Measurements from ENCODE around the gene GRIN1. TPM values are rescaled to one million over a fixed set of nuclear protein-coding genes. Genes with fewer than 3 reads are reported as not detected.
A peak's percentile ranks its signal among the peaks of the same experiment; 100 is the strongest.

Gene GRIN1
- total and polyA plus RNA-seq, 2 donors (not counting 1 experiment from before 2014, with no cell fraction given), result 0.04 TPM; not detected in 1

DNA sequence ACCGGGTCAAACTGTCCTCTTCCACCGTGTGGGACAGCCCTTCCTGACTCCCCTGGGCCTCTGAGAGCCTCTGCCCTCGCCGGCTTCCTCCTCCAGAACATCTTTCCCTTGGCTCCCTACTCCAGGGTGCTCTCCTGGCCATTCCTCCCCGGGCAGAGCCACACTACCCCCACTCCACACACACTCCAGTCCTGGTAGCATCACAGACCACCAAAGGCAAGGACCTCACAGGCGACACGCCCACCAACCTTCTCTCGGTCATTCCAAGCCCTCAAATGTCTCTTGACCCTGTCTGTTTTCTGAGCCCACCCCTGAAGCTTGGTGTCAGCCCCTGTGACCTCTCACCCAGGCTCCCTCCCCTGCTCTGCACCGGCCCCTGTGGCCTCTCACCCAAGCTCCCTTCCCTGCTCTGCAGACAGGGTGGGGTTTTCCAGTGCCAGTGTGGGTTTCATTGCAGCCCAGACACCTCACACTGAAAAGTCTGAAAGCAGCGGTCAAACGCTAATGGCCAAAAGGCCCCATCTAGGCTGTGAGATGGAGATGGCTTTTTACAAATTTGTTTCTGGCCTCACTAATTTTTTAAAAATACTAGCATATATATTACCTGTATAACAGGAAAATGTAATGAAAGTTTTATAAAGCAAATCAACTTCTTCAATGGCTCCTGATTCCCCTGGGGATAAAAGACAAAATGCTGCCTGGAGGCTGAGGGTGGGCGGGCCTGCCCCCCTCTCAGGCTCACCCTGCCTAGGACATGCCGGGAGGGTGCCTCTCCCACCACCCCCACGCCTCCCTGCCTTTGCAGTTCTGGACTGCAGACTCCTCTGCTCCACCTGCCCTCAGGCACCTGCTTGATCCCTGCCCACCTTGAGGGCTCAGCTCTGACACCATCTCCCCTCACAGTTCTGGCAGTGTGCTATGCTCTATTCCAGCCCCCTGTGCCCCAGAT lies 20.4 kb downstream of the GRIN1 start:
- no peak overlapping the region for H3K4me3 ChIP-seq (ENCODE audit: control extremely low read depth in 1 of 5, extremely low read depth in 1 of 5, insufficient read depth in 1 of 5, low read depth in 2 of 5, low read length in 4 of 5)
- DNase-seq (no peak), ATAC-seq (ENCODE audit: low read depth) (no peak)
- ChIA-PET POLR2A (no interaction called here), CTCF (no interaction called here)
- peaks cover 0 to 33% (median 0%) of the 10 kb centered on the region in 3 donors for H3K9me3 ChIP-seq (ENCODE audit: control extremely low read depth in 1 of 3, control insufficient read depth in 2 of 3, insufficient read depth in 1 of 3, low read length in 2 of 3)
- Mint-ChIP-seq H3K27ac (peak overlapping the region; percentile 11), H3K4me1 (peaks cover 29% of the 10 kb centered on the region), H3K9me3 (ENCODE audit: insufficient read depth) (no peaks in the 10 kb centered on the region), H3K4me3 (peak overlapping the region; percentile 7), H3K27me3 (peaks cover 47% of the 10 kb centered on the region)
- no peaks in the 10 kb centered on the region for H3K36me3 ChIP-seq (replicated peaks in 1 of 2; ENCODE audit: control extremely low read depth in 1 of 2, control insufficient read depth in 1 of 2, extremely low read depth in 1 of 2, insufficient read depth in 2 of 2, low read length in 1 of 2)
- H3K4me2 ChIP-seq (replicated peaks; ENCODE audit: low read depth, low read length, poor library complexity, severe bottlenecking), result no peak overlapping the region
- no peaks in the 10 kb centered on the region for H3K79me2 ChIP-seq (ENCODE audit: control insufficient read depth, insufficient read depth, low read length)
- no peak for TF ChIP-seq CTCF (IDR thresholded peaks at IDR 0.05)
- 46% methylated on average over 12 of the region's 14 CpGs for WGBS (ENCODE audit: insufficient coverage)
- H3K27me3 ChIP-seq (replicated peaks in 1 of 4; ENCODE audit: control extremely low read depth in 1 of 4, control insufficient read depth in 3 of 4, insufficient read depth in 4 of 4, low read length in 3 of 4), result peaks cover 0 to 81% (median 25%) of the 10 kb centered on the region in 4 experiments
- peaks cover 22 to 34% of the 10 kb centered on the region in 2 donors for H3K4me1 ChIP-seq (ENCODE audit: control insufficient read depth in 2 of 2, insufficient read depth in 2 of 2, low read length in 2 of 2)
- no peak overlapping the region for H3K27ac ChIP-seq (ENCODE audit: low read length in 2 of 2)
- no peaks in the 10 kb centered on the region for H4K20me1 ChIP-seq (ENCODE audit: control insufficient read depth, insufficient read depth, low read length, poor library complexity, severe bottlenecking)
- intact Hi-C loops (cut with micrococcal nuclease), result loop anchor here (5.0 kb wide), 1 partner anchor 37 kb away; no protein-coding TSS in a partner anchor
- H3K9ac ChIP-seq (ENCODE audit: low read length), result no peak overlapping the region
- no peak overlapping the region for H2AFZ ChIP-seq (ENCODE audit: insufficient read depth, low read depth, low read length, poor library complexity, severe bottlenecking)

GRCh38 chr9:137160054-137160425 lies 21.1 kb downstream of the GRIN1 start:
- Histone ChIP-seq H3K27me3 (replicated peaks in 1 of 4; ENCODE audit: control extremely low read depth in 1 of 4, control insufficient read depth in 3 of 4, insufficient read depth in 4 of 4, low read length in 3 of 4) (peaks cover 0 to 87% (median 26%) of the 10 kb centered on the region in 4 experiments), H3K4me2 (replicated peaks; ENCODE audit: low read depth, low read length, poor library complexity, severe bottlenecking) (no peak overlapping the region), H4K20me1 (ENCODE audit: control insufficient read depth, insufficient read depth, low read length, poor library complexity, severe bottlenecking) (no peaks in the 10 kb centered on the region), H3K36me3 (replicated peaks in 1 of 2; ENCODE audit: control extremely low read depth in 1 of 2, control insufficient read depth in 1 of 2, extremely low read depth in 1 of 2, insufficient read depth in 2 of 2, low read length in 1 of 2) (no peaks in the 10 kb centered on the region), H3K79me2 (ENCODE audit: control insufficient read depth, insufficient read depth, low read length) (no peaks in the 10 kb centered on the region), H3K9ac (ENCODE audit: low read length) (no peak overlapping the region), H3K27ac (ENCODE audit: low read length in 2 of 2) (no peak overlapping the region), H3K9me3 (ENCODE audit: control extremely low read depth in 1 of 3, control insufficient read depth in 2 of 3, insufficient read depth in 1 of 3, low read length in 2 of 3) (peaks cover 0 to 38% (median 0%) of the 10 kb centered on the region in 3 donors), H3K4me3 (ENCODE audit: control extremely low read depth in 1 of 5, extremely low read depth in 1 of 5, insufficient read depth in 1 of 5, low read depth in 2 of 5, low read length in 4 of 5) (no peak overlapping the region), H3K4me1 (ENCODE audit: control insufficient read depth in 2 of 2, insufficient read depth in 2 of 2, low read length in 2 of 2) (peaks cover 22 to 34% of the 10 kb centered on the region in 2 donors), H2AFZ (ENCODE audit: insufficient read depth, low read depth, low read length, poor library complexity, severe bottlenecking) (no peak overlapping the region)
- ChIA-PET CTCF (no interaction called here), POLR2A (no interaction called here)
- no peaks in the 10 kb centered on the region for H3K9me3 Mint-ChIP-seq (ENCODE audit: insufficient read depth)
- WGBS (ENCODE audit: insufficient coverage), result 70% methylated on average over 17 of the region's 17 CpGs
- intact Hi-C loops (cut with micrococcal nuclease), result no loop called here
- peak overlapping the region; percentile 11 for H3K27ac Mint-ChIP-seq
- H3K4me3 Mint-ChIP-seq, result no peak overlapping the region
- H3K27me3 Mint-ChIP-seq, result peaks cover 47% of the 10 kb centered on the region
- TF ChIP-seq EZH2 (IDR thresholded peaks at IDR 0.05; ENCODE audit: borderline replicate concordance, insufficient read depth, low read depth, low read length, poor library complexity, severe bottlenecking) (no peak), CTCF (IDR thresholded peaks at IDR 0.05) (no peak)
- ATAC-seq (ENCODE audit: low read depth), result no peak
- peaks cover 29% of the 10 kb centered on the region for H3K4me1 Mint-ChIP-seq
- no peak for DNase-seq
